Measurements from ENCODE around the gene NR6A1.

The NR6A1 gene

DNA sequence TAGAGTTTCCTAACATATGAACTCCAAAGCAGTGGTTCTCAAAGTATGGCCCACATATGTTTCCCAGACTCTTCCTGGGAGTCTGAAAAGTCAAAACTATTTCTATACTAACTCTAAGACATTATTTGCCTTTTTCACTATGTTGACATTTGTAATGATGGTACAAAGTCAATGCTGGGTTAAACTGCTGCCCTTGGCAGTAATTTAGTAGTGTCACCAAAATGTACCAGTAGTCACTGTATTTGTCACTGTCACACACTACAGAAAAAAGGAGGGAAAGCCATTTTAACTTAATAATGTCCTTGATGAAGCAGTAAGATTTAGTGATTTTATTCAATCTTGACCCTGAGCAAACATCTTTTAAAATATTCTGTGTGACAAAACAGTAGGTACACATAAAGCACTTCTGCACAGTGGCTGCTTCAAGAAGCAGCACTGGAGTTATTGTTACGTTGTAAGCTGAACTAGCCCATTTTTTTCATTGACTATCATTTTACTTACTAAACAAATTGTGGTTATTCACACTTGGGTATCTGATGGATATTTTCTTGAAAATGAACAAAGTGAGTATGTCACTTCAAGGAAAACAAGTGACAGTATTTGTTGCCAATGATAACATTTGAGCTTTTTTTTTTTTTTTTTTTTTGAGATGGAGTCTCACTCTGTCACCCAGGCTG lies 90.3 kb downstream of the NR6A1 start:
- no peak overlapping the region for H3K4me3 ChIP-seq (ENCODE audit: low read depth, low read length)
- TF ChIP-seq, protein P1, sequence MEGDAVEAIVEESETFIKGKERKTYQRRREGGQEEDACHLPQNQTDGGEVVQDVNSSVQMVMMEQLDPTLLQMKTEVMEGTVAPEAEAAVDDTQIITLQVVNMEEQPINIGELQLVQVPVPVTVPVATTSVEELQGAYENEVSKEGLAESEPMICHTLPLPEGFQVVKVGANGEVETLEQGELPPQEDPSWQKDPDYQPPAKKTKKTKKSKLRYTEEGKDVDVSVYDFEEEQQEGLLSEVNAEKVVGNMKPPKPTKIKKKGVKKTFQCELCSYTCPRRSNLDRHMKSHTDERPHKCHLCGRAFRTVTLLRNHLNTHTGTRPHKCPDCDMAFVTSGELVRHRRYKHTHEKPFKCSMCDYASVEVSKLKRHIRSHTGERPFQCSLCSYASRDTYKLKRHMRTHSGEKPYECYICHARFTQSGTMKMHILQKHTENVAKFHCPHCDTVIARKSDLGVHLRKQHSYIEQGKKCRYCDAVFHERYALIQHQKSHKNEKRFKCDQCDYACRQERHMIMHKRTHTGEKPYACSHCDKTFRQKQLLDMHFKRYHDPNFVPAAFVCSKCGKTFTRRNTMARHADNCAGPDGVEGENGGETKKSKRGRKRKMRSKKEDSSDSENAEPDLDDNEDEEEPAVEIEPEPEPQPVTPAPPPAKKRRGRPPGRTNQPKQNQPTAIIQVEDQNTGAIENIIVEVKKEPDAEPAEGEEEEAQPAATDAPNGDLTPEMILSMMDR (IDR thresholded peaks at IDR 0.05; ENCODE audit: low read depth, low read length, missing control alignments), result no peak
- in situ Hi-C loops (cut with HindIII; ENCODE audit: low sequenced_read_pairs), result no loop called here
- DNase-seq (ENCODE audit: low read depth), result no peak

DNA sequence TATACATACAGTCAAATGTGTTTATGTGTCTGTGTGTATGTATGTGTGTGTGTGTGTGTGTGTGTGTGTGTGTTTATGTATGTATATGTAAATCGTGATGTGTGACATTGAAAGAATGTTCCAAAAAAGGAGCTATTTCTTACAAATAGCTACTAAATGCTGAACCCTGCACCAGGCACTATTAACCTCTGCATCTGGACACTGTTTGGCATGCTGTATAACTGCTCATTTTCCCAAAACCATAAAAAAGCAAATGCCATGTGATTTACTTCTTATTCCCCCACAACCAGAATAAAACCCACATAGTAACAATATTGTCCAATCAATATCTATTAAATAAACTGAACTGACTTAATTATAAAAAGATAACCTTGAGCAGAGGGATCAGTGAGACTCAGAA lies 91.1 kb downstream of the NR6A1 start:
- in situ Hi-C loops (cut with HindIII; ENCODE audit: low sequenced_read_pairs), result no loop called here
- no peak overlapping the region for H3K4me3 ChIP-seq (ENCODE audit: low read depth, low read length)
- no peak for DNase-seq (ENCODE audit: low read depth)
- TF ChIP-seq, protein P1 (IDR thresholded peaks at IDR 0.05; ENCODE audit: low read depth, low read length, missing control alignments), result no peak

DNA sequence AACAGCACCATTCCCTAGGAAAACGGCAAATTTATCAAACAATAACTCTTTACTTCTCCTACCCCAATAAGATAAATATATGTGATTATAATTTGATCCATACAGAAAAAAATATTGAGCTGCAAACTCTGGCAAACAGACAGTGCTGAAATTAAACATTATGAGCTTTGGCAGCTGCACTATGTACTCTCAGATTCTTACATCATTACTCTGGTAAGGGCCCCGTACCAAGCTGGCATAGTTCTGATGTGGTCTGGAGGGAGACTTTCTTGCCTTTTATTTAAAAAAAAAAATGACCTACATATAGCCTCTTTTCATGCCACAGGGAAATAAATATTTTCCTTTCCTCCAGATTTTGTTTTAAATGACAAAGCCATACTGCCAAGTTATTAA lies 95.0 kb downstream of the NR6A1 start:
- in situ Hi-C loops (cut with HindIII; ENCODE audit: low sequenced_read_pairs), result no loop called here
- no peak for DNase-seq (ENCODE audit: low read depth)
- TF ChIP-seq, protein P1 (IDR thresholded peaks at IDR 0.05; ENCODE audit: low read depth, low read length, missing control alignments), result no peak
- no peak overlapping the region for H3K4me3 ChIP-seq (ENCODE audit: low read depth, low read length)

DNA sequence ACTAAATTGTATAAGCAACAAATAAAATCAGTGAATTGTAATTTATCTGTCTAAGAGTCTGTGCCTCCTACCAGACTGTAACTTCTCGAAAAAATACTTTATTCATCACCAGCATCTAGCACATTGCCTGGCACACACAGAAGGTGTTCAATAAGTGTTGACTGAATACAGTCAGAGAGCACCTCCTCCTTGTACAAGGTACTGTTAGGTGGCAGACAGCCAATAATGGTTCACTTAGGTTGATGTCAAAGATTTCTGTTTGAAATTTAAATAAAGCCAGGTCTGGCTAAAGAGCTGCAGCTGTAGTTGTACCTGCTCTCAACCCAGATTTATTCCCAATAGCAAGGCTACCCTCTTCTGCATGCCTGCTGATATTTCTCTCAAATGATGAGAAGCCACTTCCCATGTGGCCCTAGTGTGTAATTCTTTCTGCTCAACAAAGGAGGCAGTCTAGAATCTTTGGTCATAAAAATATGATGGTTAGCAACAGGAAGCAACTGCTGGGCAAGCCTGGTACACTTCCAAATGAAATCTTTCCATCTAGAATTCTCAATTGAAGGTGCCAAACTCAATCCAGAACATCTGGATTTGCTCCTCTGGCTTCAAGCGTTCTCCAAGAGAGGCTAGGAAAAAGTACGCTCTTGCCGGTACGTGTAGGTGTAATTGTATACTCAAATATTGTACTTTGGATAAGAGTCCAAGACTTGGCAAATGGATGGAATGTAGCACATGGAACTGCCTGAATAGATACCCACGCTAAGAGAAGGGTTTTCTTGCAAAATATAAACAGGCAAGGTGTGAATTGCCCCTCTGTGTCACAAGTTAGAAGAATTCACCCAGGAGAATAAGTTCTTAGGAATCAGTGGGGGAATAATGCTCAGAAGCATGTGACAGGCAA lies 95.6 kb downstream of the NR6A1 start:
- in situ Hi-C loops (cut with HindIII; ENCODE audit: low sequenced_read_pairs), result no loop called here
- TF ChIP-seq, protein P1 (IDR thresholded peaks at IDR 0.05; ENCODE audit: low read depth, low read length, missing control alignments), result no peak
- DNase-seq (ENCODE audit: low read depth), result no peak
- no peak overlapping the region for H3K4me3 ChIP-seq (ENCODE audit: low read depth, low read length)

DNA sequence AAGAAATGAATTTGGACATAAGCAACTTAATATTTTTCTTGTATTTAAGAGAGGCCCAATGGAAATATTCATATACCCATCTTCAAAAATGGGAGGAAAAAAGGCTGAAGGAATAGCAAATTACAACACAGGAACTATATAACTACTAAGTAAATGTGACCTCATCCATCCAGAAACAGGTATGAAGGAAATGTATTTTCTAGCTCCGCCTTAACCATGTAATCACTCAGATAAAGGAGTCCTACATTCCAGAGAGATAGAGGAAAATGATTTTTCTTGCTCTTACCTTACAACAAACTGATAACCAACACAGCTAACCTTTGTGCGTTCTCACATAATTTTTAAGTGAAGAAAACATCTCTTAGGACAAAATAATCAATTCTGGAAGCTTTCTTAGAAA lies 96.5 kb downstream of the NR6A1 start:
- no peak for DNase-seq (ENCODE audit: low read depth)
- TF ChIP-seq, protein P1 (IDR thresholded peaks at IDR 0.05; ENCODE audit: low read depth, low read length, missing control alignments), result no peak
- in situ Hi-C loops (cut with HindIII; ENCODE audit: low sequenced_read_pairs), result no loop called here

DNA sequence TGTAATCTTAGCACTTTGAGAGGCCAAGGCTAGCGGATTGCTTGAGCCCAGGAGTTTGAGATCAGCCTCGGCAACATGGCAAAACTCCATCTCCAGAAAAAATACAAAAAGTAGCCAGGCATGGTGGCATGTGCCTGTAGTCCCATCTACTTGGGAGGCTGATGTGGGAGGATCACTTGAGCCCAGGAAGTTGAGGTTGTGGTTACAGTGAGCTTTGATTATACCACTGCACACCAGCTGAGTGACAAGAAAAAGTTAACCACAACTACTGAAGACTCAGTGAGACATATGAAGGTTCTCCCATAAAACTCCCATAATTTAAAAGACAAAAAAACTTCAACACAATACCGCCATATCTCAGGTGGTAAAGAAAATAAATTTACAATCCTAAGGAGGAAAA lies 98.0 kb downstream of the NR6A1 start:
- no peak for DNase-seq (ENCODE audit: low read depth)
- in situ Hi-C loops (cut with HindIII; ENCODE audit: low sequenced_read_pairs), result no loop called here
- TF ChIP-seq, protein P1 (IDR thresholded peaks at IDR 0.05; ENCODE audit: low read depth, low read length, missing control alignments), result no peak
- H3K4me3 ChIP-seq (ENCODE audit: low read depth, low read length), result no peak overlapping the region

More for the DNA sequence above, 96.5 kb downstream of the NR6A1 start:
- H3K4me3 ChIP-seq (ENCODE audit: low read depth, low read length), result no peak overlapping the region

Measured in astrocyte of the cerebellum (primary cell).